ENCODE results near the gene HDAC9.

- no peak for TF ChIP-seq POLR2A (IDR thresholded peaks at IDR 0.05; ENCODE audit: low read length)
- no peak for TF ChIP-seq GATA1 (IDR thresholded peaks at IDR 0.05; ENCODE audit: low read depth, low read length)
These were observed 339.6 kb downstream of the HDAC9 start for GRCh38 chr7:18835001-18835690.

Data from erythroblast (primary cell).